Smooth muscle cell (in vitro differentiated cells): Measurements from ENCODE around the gene TUBB2A. TPM values are rescaled to one million over a fixed set of nuclear protein-coding genes. Genes with fewer than 3 reads are reported as not detected.

Source experiments
- DNase-seq: peaks from one replicate; lab custom pipeline; 2025; ENCODE audit not compliant: unreplicated experiment; lab: John Stamatoyannopoulos, UW
- H2AFZ ChIP-seq: fragments of 200-600 bp; sonication (generic); 2 replicates; pipeline ENCODE4 v1.6.0; 2016; ENCODE audit warnings: antibody characterized with exemption, low read depth, mild to moderate bottlenecking
- H3F3A ChIP-seq: fragments of 200-600 bp; sonication (generic); 2 replicates; pipeline ENCODE4 v1.6.0; 2017; ENCODE audit warnings: antibody characterized with exemption, low read depth
- H3K27ac ChIP-seq: fragments of 200-600 bp; sonication (generic); 2 replicates; pipeline ENCODE4 v1.5.1; 2016; ENCODE audit warnings: low read depth, mild to moderate bottlenecking
- H3K27me3 ChIP-seq: fragments of 200-600 bp; sonication (generic); 2 replicates; pipeline ENCODE4 v1.6.1; 2016; ENCODE audit warnings: low read depth, mild to moderate bottlenecking
- H3K36me3 ChIP-seq: fragments of 200-600 bp; sonication (generic); 2 replicates; pipeline ENCODE4 v1.5.1; 2016; ENCODE audit warnings: low read depth
- H3K4me1 ChIP-seq: fragments of 200-600 bp; sonication (generic); 2 replicates; pipeline ENCODE4 v1.5.1; 2016; ENCODE audit warnings: low read depth
- H3K4me2 ChIP-seq: fragments of 200-600 bp; sonication (generic); 2 replicates; pipeline ENCODE4 v1.6.0; 2016; ENCODE audit warnings: mild to moderate bottlenecking
- H3K4me3 ChIP-seq: fragments of 200-600 bp; sonication (generic); 2 replicates; pipeline ENCODE4 v1.5.1; 2016; ENCODE audit warnings: mild to moderate bottlenecking
- H3K79me2 ChIP-seq: fragments of 200-600 bp; sonication (generic); 2 replicates; pipeline ENCODE4 v1.6.0; 2016; ENCODE audit warnings: low read depth, mild to moderate bottlenecking
- H3K9ac ChIP-seq: fragments of 200-600 bp; sonication (generic); 2 replicates; pipeline ENCODE4 v1.6.0; 2016; ENCODE audit warnings: low read depth
- H3K9me3 ChIP-seq: fragments of 200-600 bp; sonication (generic); replicated peaks from 2 replicates; pipeline ENCODE4 v1.5.1; 2016; ENCODE audit warnings: low read depth
- H4K20me1 ChIP-seq: fragments of 200-600 bp; sonication (generic); 2 replicates; pipeline ENCODE4 v1.6.0; 2016; ENCODE audit warnings: low read depth
- WGBS: methylation state at CpG from one replicate; pipeline ENCODE4 v1.1.7; 2016; ENCODE audit warnings: low lambda C conversion rate; 5-methylcytosine and 5-hydroxymethylcytosine counted together
- polyA plus RNA-seq: library from polyadenylated mRNA; unstranded; fragments of >200 nt; fragmentation: Nextera tagmentation; extraction: Ambion mirVana; gene quantifications from 2 replicates; pipeline ENCODE4 v1.2.1, GENCODE V29; 2016
- total RNA-seq: library from RNA; depleted of rRNA; stranded (reverse); fragments of >200 nt; gene quantifications from 2 replicates; pipeline ENCODE4 v1.2.3, GENCODE V29; 2014
- TF ChIP-seq, protein P1 (sequence below): fragments of 200-600 bp; sonication (generic); IDR thresholded peaks from 2 replicates; pipeline ENCODE4 v1.5.1; 2017; ENCODE audit warnings: borderline replicate concordance, mild to moderate bottlenecking, antibody characterized with exemption; ENCODE audit not compliant: insufficient read depth, poor library complexity, severe bottlenecking

The TUBB2A gene
- total and polyA plus RNA-seq, 2 experiments from 2014 or later = 236 to 272 TPM

DNA sequence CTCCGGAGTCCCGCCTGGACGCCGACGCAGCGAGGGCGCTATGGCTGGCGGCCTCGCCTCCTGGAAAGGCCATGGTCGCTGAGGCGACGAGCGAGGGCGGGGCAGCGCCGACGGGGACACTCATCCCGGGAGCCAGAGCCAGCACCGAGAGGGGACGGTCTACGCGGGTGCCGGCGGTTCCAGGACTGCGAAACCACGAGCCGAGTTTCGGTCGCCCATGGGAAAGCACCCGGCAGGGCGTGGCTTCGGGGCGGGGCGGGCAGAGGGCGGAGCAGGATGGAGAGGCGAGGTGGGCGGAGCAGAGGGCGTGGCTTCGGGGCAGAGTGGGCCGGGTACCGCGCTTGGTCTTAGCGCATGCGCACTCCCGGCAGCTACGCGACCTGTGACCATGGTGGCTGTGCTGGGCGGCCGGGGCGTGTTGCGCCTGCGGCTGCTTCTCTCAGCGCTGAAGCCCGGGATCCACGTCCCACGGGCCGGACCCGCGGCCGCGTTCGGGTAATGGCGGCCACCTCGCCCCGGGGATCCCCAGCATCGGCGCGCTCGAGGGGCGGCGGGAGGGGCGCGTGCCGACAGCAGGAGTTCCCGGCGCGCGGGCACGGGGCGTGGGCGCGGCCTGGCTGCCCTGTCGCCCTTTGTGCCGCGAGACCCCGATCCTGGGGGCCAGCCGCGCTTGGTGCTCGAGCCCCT lies 38.8 kb downstream of the TUBB2A start, which contains the start of gene BPHL:
Gene BPHL (plus strand): TSS at position 359 of the 687 bp plus-strand sequence. CDS start 30 bp downstream, at position 389.
- Histone ChIP-seq H3K27me3 (no peaks in the 10 kb centered on the region), H3K4me2 (peak within 1 kb of the TSS; percentile 96), H3K79me2 (peaks cover 11% of the 10 kb centered on the region), H3F3A (peaks cover 12% of the 10 kb centered on the region), H3K27ac (peak within 1 kb of the TSS; percentile 97), H2AFZ (peak within 1 kb of the TSS; percentile 98), H3K36me3 (no peaks in the 10 kb centered on the region), H3K4me3 (peak within 1 kb of the TSS; percentile 87), H3K9ac (peak within 1 kb of the TSS; percentile 95), H3K4me1 (peaks cover 11% of the 10 kb centered on the region), H4K20me1 (no peaks in the 10 kb centered on the region), H3K9me3 (no peaks in the 10 kb centered on the region)
- DNase-seq = peak; percentile 96
- whole genome bisulfite sequencing = under 1% methylated on average over 80 of the region's 89 CpGs
- TF ChIP-seq, protein P1, sequence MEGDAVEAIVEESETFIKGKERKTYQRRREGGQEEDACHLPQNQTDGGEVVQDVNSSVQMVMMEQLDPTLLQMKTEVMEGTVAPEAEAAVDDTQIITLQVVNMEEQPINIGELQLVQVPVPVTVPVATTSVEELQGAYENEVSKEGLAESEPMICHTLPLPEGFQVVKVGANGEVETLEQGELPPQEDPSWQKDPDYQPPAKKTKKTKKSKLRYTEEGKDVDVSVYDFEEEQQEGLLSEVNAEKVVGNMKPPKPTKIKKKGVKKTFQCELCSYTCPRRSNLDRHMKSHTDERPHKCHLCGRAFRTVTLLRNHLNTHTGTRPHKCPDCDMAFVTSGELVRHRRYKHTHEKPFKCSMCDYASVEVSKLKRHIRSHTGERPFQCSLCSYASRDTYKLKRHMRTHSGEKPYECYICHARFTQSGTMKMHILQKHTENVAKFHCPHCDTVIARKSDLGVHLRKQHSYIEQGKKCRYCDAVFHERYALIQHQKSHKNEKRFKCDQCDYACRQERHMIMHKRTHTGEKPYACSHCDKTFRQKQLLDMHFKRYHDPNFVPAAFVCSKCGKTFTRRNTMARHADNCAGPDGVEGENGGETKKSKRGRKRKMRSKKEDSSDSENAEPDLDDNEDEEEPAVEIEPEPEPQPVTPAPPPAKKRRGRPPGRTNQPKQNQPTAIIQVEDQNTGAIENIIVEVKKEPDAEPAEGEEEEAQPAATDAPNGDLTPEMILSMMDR = no peak

DNA sequence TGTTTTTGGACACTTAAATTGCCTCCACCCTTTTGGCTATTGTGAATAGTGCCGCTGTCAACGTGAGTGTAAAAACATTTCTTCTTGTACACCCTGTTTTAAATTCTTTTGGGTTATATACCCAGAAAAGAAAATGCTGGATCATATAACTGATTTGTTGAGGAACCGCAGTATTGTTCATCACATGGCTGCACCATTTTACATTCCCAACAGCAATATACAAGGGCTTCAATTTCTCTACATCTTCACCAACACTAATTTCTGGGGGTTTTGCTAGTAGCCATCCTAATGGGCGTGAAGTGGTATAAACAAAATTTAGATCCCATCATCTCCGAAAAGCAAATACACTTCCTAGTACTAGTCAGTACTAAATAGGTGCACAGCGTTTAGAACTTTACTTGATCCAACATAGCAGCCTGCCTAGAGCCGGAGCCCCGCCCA lies 39.4 kb downstream of the TUBB2A start:
- peak overlapping the region; percentile 87 for H3K4me3 ChIP-seq
- peak overlapping the region; percentile 95 for H3K9ac ChIP-seq
- H3K27me3 ChIP-seq = no peaks in the 10 kb centered on the region
- TF ChIP-seq, protein P1 = no peak
- peaks cover 11% of the 10 kb centered on the region for H3K79me2 ChIP-seq
- WGBS = 23% methylated on average over 8 of the region's 8 CpGs
- no peaks in the 10 kb centered on the region for H4K20me1 ChIP-seq
- peak overlapping the region; percentile 96 for H3K4me2 ChIP-seq
- peak overlapping the region; percentile 98 for H2AFZ ChIP-seq
- H3F3A ChIP-seq = peaks cover 12% of the 10 kb centered on the region
- peaks cover 11% of the 10 kb centered on the region for H3K4me1 ChIP-seq
- peak overlapping the region; percentile 97 for H3K27ac ChIP-seq
- no peak for DNase-seq
- H3K9me3 ChIP-seq = no peaks in the 10 kb centered on the region
- no peaks in the 10 kb centered on the region for H3K36me3 ChIP-seq

DNA sequence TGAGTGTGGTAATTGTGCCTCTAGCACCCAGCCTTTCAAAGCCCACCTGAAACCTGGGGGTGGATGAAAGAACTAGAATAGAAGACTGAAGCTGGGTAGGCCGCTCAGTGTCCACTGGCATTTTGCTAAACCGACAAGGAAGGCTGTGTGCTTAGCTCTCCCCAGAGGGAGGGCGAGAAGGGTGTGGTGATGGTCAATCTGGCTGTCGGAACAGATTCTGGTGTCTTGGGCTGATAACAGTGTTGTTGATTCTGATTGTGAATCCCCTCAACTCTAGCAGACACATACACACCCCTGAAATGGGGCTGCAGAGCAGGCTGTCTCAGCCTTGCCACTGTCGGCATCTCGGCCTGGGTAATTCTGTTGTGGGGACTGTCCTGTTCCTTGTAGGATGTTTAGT lies 43.0 kb downstream of the TUBB2A start:
- Histone ChIP-seq H4K20me1 (no peaks in the 10 kb centered on the region), H3K27ac (no peak overlapping the region), H3K36me3 (peaks cover 6% of the 10 kb centered on the region), H3F3A (peaks cover 12% of the 10 kb centered on the region), H3K9ac (no peak overlapping the region), H3K27me3 (no peaks in the 10 kb centered on the region), H3K4me3 (no peak overlapping the region), H3K79me2 (peaks cover 5% of the 10 kb centered on the region), H3K4me2 (no peak overlapping the region), H3K4me1 (peaks cover 5% of the 10 kb centered on the region), H3K9me3 (no peaks in the 10 kb centered on the region), H2AFZ (no peak overlapping the region)
- TF ChIP-seq, protein P1 = no peak
- no peak for DNase-seq
- 98% methylated on average over 6 of the region's 6 CpGs for WGBS
